Natural killer cell (primary cell): ENCODE measurements around the gene STARD8. TPM values are rescaled to one million over a fixed set of nuclear protein-coding genes. Genes with fewer than 3 reads are reported as not detected.

Source experiments
- ATAC-seq, 3 donors: fragments of 150-1000 bp in 2 of 3; fragments of 200-7000 bp in 1 of 3; cut with Tn5 transposase; 1 replicate in 1 of 3; 2 replicates in 2 of 3; pipeline ENCODE4 v1.10.0; 2021; ENCODE audit warnings: mild to moderate bottlenecking in 2 of 3, moderate library complexity in 2 of 3
- DNase-seq, 2 donors: peaks; one replicate each; pipeline versions ENCODE4 v3.0.0 to v3.0.0-alpha.2; 2013 to 2021; ENCODE audit warnings: mixed read lengths in 1 of 2
- H3K27ac ChIP-seq: one replicate; pipeline ENCODE4 v1.5.1; 2013; ENCODE audit warnings: mild to moderate bottlenecking, low read length
- H3K27me3 ChIP-seq: one replicate; pipeline ENCODE4 v1.6.1; 2013; ENCODE audit warnings: low read length; ENCODE audit not compliant: control insufficient read depth, insufficient read depth
- H3K36me3 ChIP-seq: one replicate; pipeline ENCODE4 v1.6.1; 2013; ENCODE audit warnings: low read length; ENCODE audit not compliant: control insufficient read depth, insufficient read depth
- H3K4me1 ChIP-seq: one replicate; pipeline ENCODE4 v1.6.1; 2013; ENCODE audit warnings: low read length; ENCODE audit not compliant: control insufficient read depth, insufficient read depth
- H3K4me3 ChIP-seq: one replicate; pipeline ENCODE4 v1.5.1; 2013; ENCODE audit warnings: low read length
- H3K9me3 ChIP-seq: one replicate; pipeline ENCODE4 v1.6.1; 2013; ENCODE audit warnings: low read length; ENCODE audit not compliant: control insufficient read depth, insufficient read depth
- H3K27ac Mint-ChIP-seq, 2 donors: one replicate each; pipeline ENCODE4 v1.8.0; 2022; ENCODE audit warnings: mild to moderate bottlenecking in 2 of 2, mixed read lengths in 2 of 2, moderate library complexity in 1 of 2
- H3K27me3 Mint-ChIP-seq, 2 donors: one replicate each; pipeline ENCODE4 v1.8.0; 2022; ENCODE audit warnings: low read depth in 2 of 2, mixed read lengths in 2 of 2
- H3K36me3 Mint-ChIP-seq: one replicate; pipeline ENCODE4 v1.8.0; 2022; ENCODE audit warnings: mixed read lengths
- H3K4me1 Mint-ChIP-seq, 2 donors: one replicate each; pipeline ENCODE4 v1.8.0; 2022; ENCODE audit warnings: mixed read lengths in 2 of 2
- H3K4me3 Mint-ChIP-seq: one replicate; pipeline ENCODE4 v1.8.0; 2022; ENCODE audit warnings: mild to moderate bottlenecking, moderate library complexity, mixed read lengths
- H3K9me3 Mint-ChIP-seq, 2 donors: one replicate each; pipeline ENCODE4 v1.8.0; 2022; ENCODE audit warnings: mixed read lengths in 2 of 2
- CTCF ChIP-seq: fragments of 200-600 bp; IDR thresholded peaks from one replicate; pipeline ENCODE4 v1.8.0; 2022; ENCODE audit warnings: antibody characterized with exemption
- WGBS: methylation state at CpG from one replicate; pipeline ENCODE4 v1.1.7; 2013; ENCODE audit warnings: missing lambda C conversion rate; ENCODE audit not compliant: insufficient coverage; 5-methylcytosine and 5-hydroxymethylcytosine counted together
- intact Hi-C: fragments of 100-400 bp; cut with micrococcal nuclease; formaldehyde crosslinking; loops from one replicate; pipeline ENCODE4 v1.14.2; 2022
- total RNA-seq, 4 donors: library from RNA; stranded (reverse); fragments of 120-200 nt in 1 of 4; gene quantifications; one replicate each; pipeline versions ENCODE4 v1.2.3 to v1.2.4, GENCODE V29; 2013 to 2022

Gene STARD8
- total RNA-seq, 3 donors from 2014 or later (not counting 1 experiment from before 2014, with no cell fraction given) = 0.97 to 1.3 (median 1.1) TPM

GRCh38 chrX:68633981-68634380, 13.5 kb upstream of the STARD8 start:
- H3K27me3 Mint-ChIP-seq = peaks cover 0 to 9% of the 10 kb centered on the region in 2 donors
- Histone ChIP-seq H3K27ac (no peak overlapping the region), H3K4me3 (no peak overlapping the region), H3K4me1 (no peaks in the 10 kb centered on the region), H3K36me3 (no peaks in the 10 kb centered on the region), H3K9me3 (no peaks in the 10 kb centered on the region), H3K27me3 (no peaks in the 10 kb centered on the region)
- no peaks in the 10 kb centered on the region for H3K36me3 Mint-ChIP-seq
- intact Hi-C loops = no loop called here
- ATAC-seq (no peak), DNase-seq (no peak)
- H3K27ac Mint-ChIP-seq = no peak overlapping the region
- TF ChIP-seq CTCF = no peak
- H3K4me3 Mint-ChIP-seq = no peak overlapping the region
- no peaks in the 10 kb centered on the region for H3K4me1 Mint-ChIP-seq
- WGBS = 91% methylated on average over 1 of the region's 2 CpGs
- no peaks in the 10 kb centered on the region for H3K9me3 Mint-ChIP-seq

GRCh38 chrX:68634649-68635227, 12.7 kb upstream of the STARD8 start:
- no peak for TF ChIP-seq CTCF
- ATAC-seq (no peak), DNase-seq (no peak)
- WGBS = 88% methylated on average over 1 of the region's 2 CpGs
- Histone ChIP-seq H3K27me3 (no peaks in the 10 kb centered on the region), H3K9me3 (no peaks in the 10 kb centered on the region), H3K36me3 (no peaks in the 10 kb centered on the region), H3K4me1 (no peaks in the 10 kb centered on the region), H3K27ac (no peak overlapping the region), H3K4me3 (no peak overlapping the region)
- Mint-ChIP-seq H3K4me1 (no peaks in the 10 kb centered on the region), H3K36me3 (no peaks in the 10 kb centered on the region), H3K27me3 (peaks cover 0 to 9% of the 10 kb centered on the region in 2 donors), H3K9me3 (no peaks in the 10 kb centered on the region), H3K4me3 (no peak overlapping the region), H3K27ac (no peak overlapping the region)
- intact Hi-C loops = no loop called here

- no peaks in the 10 kb centered on the region for H3K27me3 ChIP-seq
- no peaks in the 10 kb centered on the region for H3K36me3 ChIP-seq
- DNase-seq (no peak), ATAC-seq (no peak)
- Mint-ChIP-seq H3K27ac (no peak overlapping the region), H3K27me3 (peaks cover 0 to 6% of the 10 kb centered on the region in 2 donors), H3K36me3 (no peaks in the 10 kb centered on the region), H3K9me3 (no peaks in the 10 kb centered on the region), H3K4me1 (no peaks in the 10 kb centered on the region), H3K4me3 (no peak overlapping the region)
- no peaks in the 10 kb centered on the region for H3K4me1 ChIP-seq
- H3K4me3 ChIP-seq = no peak overlapping the region
- H3K27ac ChIP-seq = no peak overlapping the region
- TF ChIP-seq CTCF = no peak
- 100% methylated on average over 1 of the region's 2 CpGs for WGBS
- intact Hi-C loops = no loop called here
- H3K9me3 ChIP-seq = no peaks in the 10 kb centered on the region
Measured at GRCh38 chrX:68640661-68641060, 6.8 kb upstream of the STARD8 start.

GRCh38 chrX:68644861-68645260, 2.6 kb upstream of the STARD8 start:
- ATAC-seq (no peak), DNase-seq (no peak)
- TF ChIP-seq CTCF = no peak
- peaks cover 2 to 20% of the 10 kb centered on the region in 2 donors for H3K27me3 Mint-ChIP-seq
- no peak overlapping the region for H3K27ac Mint-ChIP-seq
- WGBS = no CpG with 5 or more reads among the region's 2 CpGs
- Histone ChIP-seq H3K36me3 (no peaks in the 10 kb centered on the region), H3K4me3 (no peak overlapping the region), H3K27ac (no peak overlapping the region), H3K27me3 (no peaks in the 10 kb centered on the region), H3K9me3 (no peaks in the 10 kb centered on the region), H3K4me1 (no peaks in the 10 kb centered on the region)
- intact Hi-C loops = no loop called here
- no peaks in the 10 kb centered on the region for H3K36me3 Mint-ChIP-seq
- H3K4me1 Mint-ChIP-seq = no peaks in the 10 kb centered on the region
- H3K4me3 Mint-ChIP-seq = no peak overlapping the region
- H3K9me3 Mint-ChIP-seq = no peaks in the 10 kb centered on the region
